ENCODE data around the gene MMP23B.
"Not testable (repeated sequence)": the region's sequence is repeated elsewhere in the genome, so short reads cannot be mapped to it uniquely, and the experiment has no call there.

The MMP23B gene

GRCh38 chr1:1669468-1670440, 37.8 kb downstream of the MMP23B start:
- peak; percentile 17 for DNase-seq (ENCODE audit: low spot score)

- DNase-seq (ENCODE audit: low spot score): peak; percentile 20
These were observed 38.9 kb downstream of the MMP23B start for GRCh38 chr1:1670866-1671265.

- DNase-seq (ENCODE audit: low spot score): peak; percentile 15
These were observed 39.6 kb downstream of the MMP23B start for GRCh38 chr1:1671365-1672119.

GRCh38 chr1:1672181-1672965, 40.4 kb downstream of the MMP23B start:
- no peak for DNase-seq (ENCODE audit: low spot score)

- not testable (repeated sequence) for DNase-seq (ENCODE audit: low spot score)
These were observed 42.8 kb downstream of the MMP23B start for GRCh38 chr1:1674806-1675205.

GRCh38 chr1:1675218-1675617, 43.2 kb downstream of the MMP23B start:
- DNase-seq (ENCODE audit: low spot score): not testable (repeated sequence)

GRCh38 chr1:1676087-1676486, 44.1 kb downstream of the MMP23B start:
- DNase-seq (ENCODE audit: low spot score): not testable (repeated sequence)

GRCh38 chr1:1677718-1678580, 46.0 kb downstream of the MMP23B start:
- peak; percentile 22 for DNase-seq (ENCODE audit: low spot score)

GRCh38 chr1:1678581-1679380, 46.8 kb downstream of the MMP23B start:
- peak; percentile 47 for DNase-seq (ENCODE audit: low spot score)

GRCh38 chr1:1680031-1680911, 48.3 kb downstream of the MMP23B start:
- no peak for DNase-seq (ENCODE audit: low spot score)

GRCh38 chr1:1680912-1681273, 48.9 kb downstream of the MMP23B start:
- DNase-seq (ENCODE audit: low spot score): no peak

- no peak for DNase-seq (ENCODE audit: low spot score)
These were observed 51.3 kb downstream of the MMP23B start for GRCh38 chr1:1683104-1683905.

All from D341Med (cell line).